ENCODE measurements around the gene NT5C.

Gene NT5C

DNA sequence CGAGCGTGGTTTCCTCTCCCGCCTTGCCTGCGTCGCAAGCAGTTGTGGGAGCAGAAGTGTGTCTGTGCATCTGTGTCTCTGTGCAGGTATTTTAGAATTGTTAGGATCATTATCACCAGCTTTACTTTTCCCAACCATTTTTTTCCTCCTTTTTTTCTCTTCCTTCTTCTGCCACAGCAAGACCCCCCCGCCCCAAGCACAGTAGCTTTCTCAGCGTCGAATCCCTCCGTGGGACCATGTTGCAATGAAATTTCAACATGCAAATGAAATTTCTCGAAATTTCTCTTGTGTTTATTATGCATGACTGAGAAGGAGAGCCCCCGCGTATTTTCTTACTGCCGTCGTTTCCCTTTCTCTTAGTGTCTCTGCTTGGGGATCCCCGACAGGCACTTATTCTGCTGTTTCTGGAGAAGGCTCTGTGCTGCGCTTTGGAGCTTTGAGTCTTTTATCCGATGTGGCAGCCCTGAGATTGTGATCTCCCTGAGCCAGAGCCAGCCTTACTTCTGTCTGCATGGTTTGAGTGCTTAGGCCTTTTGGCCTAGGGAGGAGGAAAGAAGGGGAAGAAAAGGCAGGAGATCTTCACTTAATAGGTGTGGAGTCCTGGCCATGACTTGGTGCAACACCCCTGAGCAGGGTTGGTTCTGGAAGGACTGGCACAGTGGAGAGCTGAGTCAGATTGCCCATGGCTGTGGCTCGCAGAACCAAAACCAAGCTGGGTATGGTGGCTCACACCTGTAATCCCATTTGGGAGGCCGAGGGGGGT, 16.8 kb downstream of the NT5C start:
- DNase-seq, result no peak

DNA sequence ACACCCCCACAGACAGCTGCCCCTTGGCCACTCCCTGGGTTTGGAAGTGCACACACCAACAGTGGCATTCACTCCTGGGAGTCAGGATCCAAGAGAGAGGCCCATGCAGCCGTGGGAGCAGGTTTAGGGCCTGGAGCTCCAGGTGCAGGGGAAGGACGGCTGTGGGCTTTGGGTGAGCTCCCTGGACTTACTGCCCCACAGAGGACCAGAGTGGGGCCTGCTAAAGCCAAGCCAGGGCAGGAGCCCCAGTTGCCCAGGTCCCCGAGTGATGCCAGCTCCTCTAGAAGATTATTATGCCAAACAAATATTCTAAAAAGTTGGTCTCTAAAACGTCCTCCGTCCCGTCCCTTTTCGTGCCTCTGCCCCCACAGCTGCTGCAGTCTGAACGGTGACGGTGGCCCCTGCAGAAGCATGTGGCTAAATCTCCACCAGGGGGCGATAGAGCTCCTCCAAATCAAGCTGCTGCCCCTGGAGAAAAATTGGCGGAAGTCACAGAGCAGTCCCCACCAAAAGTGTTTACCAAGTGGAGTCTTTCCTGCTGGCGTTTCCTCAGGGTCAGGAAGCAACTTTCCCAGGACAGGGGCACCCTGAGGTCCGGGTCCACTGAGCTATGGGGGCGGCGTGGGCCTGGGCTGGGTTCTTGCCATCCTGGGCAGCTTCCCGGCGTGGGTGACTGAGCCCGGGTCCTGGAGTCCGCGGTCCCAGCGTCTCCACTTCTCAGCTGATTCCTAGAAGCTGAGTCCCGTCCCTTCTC, 17.6 kb downstream of the NT5C start:
- DNase-seq, result peak; percentile 79

DNA sequence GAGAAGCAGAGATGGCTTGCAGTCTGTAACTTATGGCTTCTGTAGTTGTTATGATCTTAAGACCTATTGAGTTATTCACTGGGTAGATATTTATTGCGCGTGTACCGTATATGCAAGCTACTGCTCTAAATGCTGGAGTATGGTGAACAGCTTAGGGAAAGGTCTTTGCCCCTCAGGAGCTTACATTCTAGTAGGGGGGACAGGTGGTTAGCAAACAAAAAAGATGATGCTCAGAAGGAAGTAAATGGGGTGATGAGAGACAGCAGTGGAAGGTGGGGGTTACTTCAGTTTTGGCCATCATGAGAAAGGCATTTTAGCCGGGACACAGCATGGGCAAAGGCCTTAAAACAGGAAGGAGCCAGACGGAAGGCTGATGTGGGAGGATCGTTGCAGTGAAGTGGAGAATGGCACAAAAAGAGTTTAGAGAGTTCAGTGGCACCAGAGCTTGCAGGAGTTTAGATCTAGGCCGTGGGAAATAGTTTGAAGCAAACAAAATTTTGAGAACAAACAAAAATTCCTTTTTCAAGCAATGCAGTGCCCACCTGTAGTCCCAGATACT, 19.7 kb downstream of the NT5C start:
- DNase-seq, result no peak

DNA sequence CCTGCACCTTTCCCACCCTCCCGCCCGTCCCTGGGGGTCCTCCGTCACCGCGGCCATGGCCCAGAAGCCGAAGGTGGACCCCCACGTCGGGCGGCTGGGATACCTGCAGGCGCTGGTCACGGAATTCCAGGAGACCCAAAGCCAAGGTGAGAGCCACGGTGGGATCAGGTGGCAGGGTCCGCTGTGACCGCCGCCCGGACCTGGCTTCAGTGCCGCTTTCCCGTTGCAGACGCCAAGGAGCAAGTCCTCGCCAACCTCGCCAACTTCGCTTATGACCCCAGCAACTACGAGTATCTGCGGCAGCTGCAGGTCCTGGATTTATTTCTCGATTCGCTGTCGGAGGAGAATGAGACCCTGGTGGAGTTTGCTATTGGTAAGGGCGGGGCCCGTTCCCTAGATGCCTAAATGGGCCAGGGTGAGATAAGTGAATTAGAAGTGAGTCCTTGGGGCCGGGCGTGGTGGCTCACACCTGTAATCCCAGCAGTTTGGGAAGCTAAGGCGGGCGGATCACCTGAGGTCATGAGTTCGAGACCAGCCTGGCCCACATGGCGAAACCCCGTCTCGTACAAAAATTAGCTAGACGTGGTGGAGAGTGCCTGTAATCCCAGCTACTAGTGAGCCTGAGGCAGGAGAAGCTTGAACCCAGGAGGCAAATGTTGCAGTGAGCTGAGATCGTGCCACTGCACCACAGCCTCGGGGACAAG, 21.2 kb downstream of the NT5C start:
- no peak for DNase-seq

DNA sequence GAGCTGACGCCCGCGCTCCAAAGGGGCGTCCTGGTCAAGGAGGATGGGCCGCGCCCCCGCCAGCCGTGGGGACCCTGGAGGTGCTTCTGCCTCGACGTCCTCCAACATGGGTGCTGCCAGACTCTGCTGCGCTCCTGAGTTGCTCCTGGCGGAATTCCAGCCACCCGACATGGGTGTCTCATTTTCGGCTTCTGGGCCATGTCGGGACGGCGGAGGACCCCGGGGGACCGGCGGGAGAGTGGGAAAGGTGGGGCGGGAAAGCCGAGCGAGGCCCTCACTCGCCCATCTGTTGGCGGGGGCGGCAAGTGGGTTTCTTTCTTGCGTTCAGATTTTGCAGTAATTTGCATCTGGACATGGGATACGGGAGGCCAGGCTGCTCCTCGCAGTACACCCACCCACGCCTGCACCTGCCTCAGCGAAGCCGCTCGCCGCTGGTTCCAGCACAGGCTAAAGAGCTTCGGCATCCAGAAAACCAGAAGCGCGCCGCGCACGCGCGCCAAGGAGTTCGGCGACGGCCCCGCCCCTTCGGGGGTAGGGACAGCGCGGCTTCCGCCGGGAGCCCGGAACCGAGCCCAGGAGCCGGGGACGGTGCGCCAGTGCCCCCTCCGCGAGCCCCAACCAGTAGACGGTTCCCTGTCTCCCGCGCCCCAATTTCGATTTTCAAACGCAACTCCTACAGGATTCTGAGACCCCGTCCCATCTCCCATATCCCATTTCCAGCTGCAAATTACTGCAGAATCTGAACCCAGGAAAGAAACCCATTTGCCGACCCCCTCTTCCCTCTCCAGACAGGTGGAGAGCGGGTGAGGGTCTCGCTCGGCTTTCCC, 21.9 kb downstream of the NT5C start, which contains the start of gene ARMC7:
TSS of gene ARMC7 (plus strand) at position 563 of the 827 bp plus-strand sequence. CDS start 320 bp downstream, outside the sequence.
- peak; percentile 78 for DNase-seq

DNA sequence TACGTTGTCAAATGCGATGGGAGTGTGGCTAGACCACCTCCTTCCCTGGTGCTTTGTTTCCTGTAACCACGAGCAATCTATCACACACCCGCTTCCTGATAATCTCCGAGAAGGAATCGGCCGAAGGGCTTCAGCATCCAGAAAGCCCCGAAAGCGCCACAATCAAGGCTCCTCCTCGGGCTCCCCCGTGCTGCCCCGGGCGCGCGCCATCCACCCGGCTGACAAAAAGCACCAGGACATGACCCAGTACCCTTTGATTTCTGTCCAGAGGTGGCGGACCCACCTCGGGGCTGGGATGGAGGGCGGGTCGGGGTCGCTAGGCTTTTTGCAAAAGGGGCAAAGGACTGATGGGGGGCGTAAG, 22.5 kb downstream of the NT5C start:
- no peak for DNase-seq

DNA sequence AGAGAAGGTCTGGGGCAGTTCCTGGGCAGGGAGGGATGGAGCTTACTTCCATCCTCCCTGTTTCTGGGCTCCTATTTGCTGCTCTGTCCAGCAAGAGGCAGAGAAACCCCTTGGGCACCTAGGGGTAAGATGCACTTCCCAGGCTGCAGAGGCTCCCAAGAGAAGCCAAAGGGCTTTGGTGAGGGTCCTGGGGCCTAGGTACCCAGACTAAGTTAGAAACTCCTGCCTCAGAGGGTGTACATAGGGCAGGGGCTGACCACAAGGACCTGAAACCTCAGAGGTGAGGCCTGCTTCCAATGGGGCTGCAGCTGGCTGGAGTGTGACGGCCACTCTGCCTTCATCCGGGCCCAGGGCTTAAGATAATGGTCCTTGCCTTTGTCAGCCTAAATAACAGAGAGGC, 23.3 kb downstream of the NT5C start:
- no peak for DNase-seq

DNA sequence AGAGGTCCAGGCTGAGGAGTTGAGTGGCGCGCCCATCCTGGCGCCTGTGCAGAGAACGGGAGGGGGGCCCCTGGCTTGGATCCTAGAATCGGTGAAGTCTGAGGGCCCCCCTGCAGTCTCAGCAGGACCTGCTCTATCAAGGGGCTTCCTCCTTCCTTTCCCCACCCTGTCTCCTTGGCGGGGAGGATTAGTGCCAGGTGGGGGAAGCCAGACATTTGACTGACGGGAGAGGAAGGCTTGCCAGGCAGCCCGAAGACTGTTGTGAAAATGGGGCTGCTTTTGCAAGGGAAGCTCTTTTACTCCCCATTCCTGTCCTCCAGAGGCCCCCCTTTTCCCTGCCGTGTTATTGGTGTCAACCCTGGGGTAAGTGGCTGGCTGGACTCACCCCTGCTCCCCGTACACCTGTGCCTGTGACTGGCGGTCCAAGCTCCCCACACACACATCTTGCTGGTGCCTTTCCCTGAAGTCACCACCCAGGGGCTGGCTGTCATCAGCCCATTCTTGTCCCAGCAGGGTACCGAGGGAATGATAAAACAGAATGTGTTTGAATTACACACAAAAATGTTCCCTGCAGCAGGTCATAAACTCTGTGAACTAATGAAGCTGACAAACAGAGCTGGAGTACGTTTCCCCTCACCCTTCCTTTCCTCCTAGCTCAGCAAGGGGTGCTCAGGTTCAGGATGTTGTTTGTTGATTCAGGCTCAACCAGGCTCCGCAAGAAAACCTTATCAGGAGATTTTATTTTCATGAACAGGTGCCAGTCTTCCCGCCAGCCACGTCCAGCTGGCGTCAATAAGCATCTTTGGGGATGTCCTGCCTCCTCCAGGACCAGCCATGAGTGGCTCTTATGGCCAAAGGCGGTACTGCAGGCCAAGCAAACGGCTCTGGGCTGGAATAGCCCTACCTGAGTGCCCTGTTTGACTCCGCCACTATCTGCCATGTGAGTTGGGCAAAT, 26.1 kb downstream of the NT5C start:
- peak; percentile 69 for DNase-seq

DNA sequence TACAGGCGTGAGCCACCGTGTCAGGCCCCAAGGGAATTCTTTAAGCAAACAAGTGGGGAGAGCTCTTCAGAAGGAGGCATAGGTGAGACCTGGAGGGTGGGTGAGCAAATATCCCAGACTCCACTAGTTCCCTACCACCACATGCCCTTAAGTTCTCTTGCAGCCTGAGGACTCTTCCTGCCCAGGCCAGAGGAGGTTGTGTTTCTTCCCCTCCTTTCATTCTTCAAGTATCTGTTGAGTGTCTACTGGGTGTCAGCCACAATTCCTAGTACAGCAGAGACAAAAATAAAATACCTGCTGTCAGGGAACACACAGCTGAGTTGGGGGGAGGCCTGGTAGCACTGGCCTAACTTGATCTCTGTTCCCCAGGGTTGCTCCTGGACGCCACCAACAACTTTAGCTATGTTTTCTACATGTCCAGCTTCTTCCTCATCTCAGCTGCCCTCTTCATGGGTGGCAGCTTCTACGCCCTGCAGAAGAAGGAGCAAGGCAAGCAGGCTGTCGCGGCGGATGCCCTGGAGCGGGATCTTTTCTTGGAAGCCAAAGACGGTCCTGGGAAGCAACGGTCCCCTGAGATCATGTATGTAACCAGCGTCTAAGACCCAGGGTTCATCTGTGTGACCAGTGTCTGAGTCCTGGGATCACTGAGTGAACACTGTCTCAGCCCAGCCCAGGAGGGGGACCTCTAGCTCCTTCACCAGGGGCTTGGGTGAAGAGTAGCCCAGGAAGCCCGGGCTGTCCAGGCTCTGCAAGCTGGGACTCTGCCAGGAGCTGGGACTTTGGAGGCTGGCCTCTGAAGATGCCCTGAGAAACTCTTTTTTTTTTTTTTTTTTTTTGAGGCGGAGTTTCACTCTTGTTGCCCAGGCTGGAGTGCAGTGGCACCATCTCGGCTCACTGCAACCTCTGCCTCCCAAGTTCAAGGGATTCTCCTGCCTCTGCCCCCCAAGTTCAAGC, 27.7 kb downstream of the NT5C start:
- no peak for DNase-seq

DNA sequence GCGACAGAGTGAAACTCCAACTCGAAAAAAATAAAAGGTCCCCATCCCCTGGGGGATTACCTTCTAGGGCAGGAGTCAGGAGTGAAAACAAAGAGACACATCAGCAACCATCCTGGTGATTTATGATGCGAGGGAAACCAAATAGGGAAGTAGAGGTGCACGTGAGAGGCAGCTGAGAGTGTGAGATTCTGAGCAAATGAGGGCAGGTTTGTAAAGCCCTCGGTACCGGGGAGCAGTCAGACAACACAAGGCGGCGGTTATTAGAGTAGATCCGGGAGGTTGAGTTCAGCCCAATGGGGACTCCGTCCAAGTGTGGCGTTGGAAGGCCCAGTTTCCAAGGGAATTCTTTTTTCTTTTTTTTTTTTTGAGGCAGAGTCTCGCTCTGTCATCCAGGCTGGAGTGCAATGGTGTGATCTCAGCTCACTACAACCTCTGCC, 29.1 kb downstream of the NT5C start:
- no peak for DNase-seq

DNA sequence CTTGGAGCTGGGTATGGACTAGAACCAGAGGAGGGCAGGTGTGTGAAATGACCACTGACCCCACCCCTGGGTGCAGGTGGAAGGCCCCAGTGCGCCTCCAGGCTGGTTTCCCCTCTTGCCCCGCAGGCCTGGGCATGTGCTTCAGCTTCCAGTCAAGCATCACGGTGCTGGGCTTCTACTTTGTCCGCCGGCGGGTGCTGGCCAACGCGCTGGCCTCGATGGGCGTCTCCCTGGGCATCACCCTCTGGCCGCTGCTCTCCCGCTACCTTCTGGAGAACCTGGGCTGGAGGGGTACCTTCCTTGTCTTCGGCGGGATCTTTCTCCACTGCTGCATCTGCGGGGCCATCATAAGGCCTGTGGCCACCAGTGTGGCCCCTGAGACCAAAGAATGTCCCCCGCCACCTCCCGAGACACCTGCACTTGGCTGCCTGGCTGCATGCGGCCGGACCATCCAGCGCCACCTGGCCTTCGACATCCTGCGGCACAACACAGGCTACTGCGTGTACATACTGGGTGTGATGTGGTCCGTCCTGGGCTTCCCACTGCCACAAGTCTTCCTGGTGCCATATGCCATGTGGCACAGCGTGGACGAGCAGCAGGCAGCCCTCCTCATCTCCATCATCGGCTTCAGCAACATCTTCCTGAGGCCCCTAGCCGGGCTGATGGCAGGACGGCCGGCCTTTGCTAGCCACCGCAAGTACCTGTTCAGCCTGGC, 31.5 kb downstream of the NT5C start:
- no peak for DNase-seq

DNA sequence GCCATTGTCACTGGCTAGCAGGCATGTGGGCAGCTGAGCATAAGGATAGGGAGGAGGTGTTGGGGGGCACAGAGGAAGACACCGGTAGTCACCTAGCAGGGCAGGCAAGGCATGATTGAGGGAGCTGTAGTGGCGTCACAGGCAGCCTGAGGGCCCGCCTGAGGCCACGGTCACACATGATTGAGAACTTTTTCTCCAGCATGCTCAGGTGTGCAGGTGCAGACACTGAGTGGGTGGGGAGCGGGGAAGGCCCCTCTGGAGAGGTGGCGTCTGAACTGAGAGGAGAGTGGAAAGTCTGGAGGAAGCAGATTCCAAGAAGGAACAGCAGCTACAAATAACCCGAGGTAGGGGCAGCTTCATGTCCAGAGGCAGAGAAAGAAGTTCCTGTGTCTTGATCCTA, 32.7 kb downstream of the NT5C start:
- no peak for DNase-seq

DNA sequence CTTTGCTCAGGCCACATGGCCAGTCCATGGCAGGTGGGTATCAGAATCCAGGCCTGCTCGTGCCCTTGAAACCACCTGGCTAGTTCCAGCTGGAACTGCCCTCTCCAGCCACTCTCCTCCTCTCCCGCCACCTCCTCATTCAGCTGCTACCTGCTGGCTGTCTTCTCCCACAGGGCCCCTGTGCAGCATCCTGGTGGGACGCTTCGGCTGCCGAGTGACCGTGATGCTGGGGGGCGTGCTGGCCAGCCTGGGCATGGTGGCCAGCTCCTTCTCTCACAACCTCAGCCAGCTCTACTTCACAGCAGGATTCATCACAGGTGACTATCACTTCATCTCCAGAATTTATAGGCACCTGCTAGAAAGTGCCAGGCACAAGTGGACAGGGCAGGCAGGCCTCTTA, 33.7 kb downstream of the NT5C start:
- DNase-seq, result no peak

DNA sequence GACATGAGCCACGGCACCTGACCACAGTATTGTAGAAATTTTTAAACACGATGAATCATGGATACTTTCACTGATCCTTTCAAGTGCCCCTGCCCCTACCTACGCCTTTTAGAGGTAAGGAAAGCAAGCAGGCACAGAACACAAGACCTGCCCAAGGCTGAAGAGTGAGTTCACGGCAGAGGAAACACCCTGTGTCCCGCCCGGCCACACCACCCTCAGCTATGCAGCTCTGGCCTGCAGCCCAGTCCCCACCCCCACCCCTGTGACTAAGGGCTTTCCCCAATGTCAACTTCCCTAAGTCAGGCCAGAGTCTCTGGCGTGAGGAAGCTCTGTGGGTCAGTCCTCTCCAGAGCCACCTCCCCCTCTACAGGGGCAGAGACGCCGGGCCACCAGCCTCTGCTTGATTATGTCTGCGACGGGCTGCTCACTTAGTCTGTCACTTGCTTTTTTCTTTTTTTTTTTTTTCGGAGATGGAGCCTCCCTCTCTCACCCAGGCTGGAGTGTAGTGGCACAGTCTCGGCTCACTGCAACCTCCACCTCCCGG, 35.4 kb downstream of the NT5C start:
- no peak for DNase-seq

DNA sequence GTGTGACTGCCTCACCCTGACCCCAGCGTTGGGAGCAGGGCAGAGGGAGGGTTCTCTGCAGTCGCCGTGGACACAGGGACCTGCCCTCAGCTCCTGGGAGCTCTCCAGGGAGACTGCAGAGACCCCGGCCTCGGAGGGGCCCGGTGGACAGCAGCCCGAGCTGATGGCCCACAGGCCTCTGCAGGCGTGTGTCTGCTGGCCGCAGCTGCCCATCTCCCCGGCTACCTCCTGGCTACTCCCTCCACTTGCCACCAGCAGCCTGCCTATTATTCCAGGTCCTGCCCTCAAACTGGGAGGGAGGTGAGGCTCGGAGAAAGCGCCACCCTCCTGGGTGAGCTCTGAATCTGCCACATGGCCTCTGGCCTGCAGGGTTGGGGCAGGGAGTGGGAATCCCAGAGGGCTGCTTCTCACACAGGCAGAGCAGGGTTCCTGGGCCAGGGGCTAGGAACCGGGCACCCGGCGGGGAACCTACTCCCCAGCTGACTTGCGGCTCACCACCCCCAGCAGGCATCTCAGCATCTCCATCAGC, 36.6 kb downstream of the NT5C start:
- DNase-seq, result no peak

DNA sequence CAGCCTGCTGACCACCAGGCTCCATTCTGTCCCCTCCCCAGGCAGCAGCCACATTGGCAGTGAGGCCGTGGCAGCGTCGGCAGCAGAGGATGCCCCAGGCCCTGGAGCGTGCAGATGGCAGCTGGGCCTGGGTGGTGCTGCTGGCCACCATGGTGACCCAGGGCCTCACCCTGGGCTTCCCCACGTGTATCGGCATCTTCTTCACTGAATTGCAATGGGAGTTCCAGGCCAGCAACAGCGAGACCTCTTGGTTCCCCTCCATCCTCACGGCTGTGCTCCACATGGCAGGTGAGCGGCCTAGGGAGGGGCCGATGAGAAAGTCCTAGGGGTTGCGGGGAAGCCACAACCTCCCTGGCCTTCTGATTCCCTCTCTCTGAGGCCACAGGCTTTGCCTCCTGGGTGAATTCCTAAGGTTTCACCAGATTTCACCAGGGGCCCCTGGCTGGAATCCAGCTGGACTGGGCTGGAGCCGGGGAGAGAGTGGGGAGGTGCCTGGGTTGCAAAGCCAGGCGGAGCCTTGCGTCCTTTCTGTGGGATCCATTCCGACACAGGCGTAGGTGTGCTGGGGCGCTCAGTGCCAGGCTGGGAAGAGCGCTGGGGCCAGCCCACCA, 37.9 kb downstream of the NT5C start:
- DNase-seq, result no peak

DNA sequence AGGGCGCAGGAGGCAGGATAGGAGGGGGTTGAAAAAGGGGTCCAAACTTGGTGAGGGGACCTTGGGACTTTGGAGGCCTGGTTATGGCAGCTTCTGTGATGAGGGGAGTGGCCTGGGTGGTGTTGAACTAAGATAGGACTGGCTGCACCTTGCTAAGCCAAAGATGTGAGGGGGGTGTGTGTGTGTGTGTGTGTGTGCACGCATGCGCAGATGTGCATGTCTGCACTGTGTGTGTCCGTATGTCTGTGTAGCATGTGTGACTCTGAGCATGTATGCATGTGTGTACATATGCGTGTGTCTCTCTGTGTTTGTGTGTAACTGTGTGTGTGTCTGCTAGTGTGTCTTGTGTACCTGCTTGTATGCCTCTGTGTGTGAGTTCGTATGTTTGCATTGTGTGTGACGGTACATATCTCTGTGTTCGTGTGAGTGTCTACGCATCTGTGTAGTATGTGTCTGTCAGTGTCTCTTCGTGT, 39.7 kb downstream of the NT5C start:
- DNase-seq, result no peak

Measured in NCI-H1105 treated with DMSO at 0.1 percent for 48 hours (cell line).